Cardiac fibroblast (primary cell): ENCODE data around the gene EPHB3.

Source experiments
- DNase-seq, 2 donors: peaks; one replicate each; pipeline versions ENCODE4 v3.0.0 to v3.0.0-alpha.2; 2010; ENCODE audit warnings: low read depth in 2 of 2
- H3K4me3 ChIP-seq, 2 donors: replicated peaks in 1 of 2; 1 replicate in 1 of 2; 2 replicates in 1 of 2; pipeline ENCODE4 v1.5.1; 2011; ENCODE audit warnings: low read depth in 2 of 2, low read length in 2 of 2, mild to moderate bottlenecking in 2 of 2, moderate library complexity in 1 of 2
- TF ChIP-seq, protein P1 (sequence below): IDR thresholded peaks from one replicate; pipeline ENCODE4 v1.5.1; 2011; ENCODE audit warnings: low read depth, mild to moderate bottlenecking, low read length, inconsistent platforms

EPHB3 gene

DNA sequence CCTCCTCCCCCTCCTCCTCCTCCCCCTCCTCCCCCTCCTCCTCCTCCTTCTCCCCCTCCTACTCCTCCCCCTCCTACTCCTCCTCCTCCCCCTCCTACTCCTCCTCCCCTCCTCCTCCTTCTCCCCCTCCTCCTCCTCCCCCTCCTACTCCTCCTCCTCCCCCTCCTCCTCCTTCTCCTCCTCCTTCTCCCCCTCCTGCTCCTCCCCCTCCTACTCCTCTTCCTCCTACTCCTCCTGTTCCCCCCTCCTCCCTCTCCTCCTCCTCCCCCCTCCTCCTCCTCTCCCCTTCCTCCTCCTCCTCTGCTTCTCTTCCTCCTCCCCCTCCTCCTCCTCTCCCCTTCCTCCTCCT lies 17.1 kb upstream of the EPHB3 start:
- DNase-seq = no peak
- no peak overlapping the region for H3K4me3 ChIP-seq
- TF ChIP-seq, protein P1, sequence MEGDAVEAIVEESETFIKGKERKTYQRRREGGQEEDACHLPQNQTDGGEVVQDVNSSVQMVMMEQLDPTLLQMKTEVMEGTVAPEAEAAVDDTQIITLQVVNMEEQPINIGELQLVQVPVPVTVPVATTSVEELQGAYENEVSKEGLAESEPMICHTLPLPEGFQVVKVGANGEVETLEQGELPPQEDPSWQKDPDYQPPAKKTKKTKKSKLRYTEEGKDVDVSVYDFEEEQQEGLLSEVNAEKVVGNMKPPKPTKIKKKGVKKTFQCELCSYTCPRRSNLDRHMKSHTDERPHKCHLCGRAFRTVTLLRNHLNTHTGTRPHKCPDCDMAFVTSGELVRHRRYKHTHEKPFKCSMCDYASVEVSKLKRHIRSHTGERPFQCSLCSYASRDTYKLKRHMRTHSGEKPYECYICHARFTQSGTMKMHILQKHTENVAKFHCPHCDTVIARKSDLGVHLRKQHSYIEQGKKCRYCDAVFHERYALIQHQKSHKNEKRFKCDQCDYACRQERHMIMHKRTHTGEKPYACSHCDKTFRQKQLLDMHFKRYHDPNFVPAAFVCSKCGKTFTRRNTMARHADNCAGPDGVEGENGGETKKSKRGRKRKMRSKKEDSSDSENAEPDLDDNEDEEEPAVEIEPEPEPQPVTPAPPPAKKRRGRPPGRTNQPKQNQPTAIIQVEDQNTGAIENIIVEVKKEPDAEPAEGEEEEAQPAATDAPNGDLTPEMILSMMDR = no peak

DNA sequence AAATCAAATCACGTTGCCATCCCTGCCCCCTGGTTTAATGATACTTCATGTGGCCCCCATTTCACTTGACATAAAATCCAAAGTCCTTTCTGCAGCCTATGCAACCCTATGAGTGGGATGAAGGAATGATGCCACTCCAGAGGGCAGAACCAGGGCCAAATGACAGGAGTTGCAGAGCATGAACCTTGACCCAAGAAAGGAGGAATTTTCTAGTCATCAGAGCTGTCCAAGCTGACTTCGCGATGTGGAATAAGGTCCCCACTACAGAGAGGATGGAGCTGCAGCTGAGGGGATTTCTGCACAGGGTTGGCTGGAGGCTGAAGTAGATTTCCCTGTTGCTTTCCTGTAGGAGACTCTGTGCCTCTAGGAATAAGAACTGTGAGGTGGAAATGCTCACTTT lies 15.8 kb upstream of the EPHB3 start:
- TF ChIP-seq, protein P1 = no peak
- H3K4me3 ChIP-seq = no peak overlapping the region
- no peak for DNase-seq

DNA sequence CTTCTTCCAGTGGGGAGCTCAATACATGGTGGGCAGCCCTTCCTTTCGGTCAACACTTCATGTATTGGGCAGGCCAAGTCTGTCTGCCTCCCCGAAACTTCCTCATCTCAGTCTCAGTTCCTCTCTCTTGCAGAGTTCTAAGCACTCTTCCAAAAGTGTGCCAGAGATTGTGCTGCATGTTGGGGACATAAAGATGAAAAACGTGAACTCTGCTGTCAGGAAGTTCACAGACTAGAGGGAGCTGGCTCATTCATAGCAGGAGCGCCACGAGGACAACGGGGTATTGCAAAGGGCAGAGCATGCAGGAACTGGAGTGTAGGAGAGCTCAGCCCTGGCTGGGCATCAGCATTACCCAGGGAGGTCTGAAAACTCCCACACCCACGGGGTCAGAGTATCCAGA lies 15.3 kb upstream of the EPHB3 start:
- H3K4me3 ChIP-seq = no peak overlapping the region
- no peak for DNase-seq
- TF ChIP-seq, protein P1 = no peak

DNA sequence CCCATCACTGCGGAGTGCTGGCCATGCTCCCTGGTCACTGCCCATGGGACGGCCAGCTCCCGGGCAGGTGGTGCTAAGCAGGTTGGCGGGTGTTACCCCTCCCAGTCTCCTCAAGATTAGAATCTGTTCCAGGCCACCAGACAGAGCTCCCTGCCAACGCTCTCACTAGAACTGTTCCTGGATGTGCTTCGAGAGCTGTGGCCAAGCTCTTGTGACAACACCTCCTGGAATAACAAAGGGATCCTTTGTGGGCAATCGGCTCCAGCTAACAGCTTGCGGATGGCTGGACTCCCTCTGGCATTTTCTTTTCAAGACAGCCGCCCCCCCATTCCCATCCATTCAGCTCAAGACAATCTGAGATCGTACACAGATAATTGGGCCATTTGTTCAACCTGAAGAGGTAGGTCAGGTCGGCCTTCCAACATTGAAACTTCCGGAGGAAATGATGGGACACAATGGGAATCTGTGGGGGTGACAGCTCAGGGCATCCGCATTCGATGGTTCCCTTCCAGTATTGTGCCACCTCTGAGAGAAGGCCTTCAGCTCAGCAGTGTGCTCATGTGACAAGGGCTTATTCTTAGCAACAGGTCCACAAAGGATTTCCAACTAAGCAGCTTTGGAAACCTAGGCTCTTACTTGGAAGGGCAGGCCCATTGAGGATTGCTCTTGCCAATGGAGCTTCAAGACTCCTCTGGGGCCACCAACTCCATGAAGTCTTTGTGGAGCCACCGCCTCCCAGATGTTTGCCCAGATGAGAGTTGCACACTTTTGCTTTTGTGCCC lies 11.6 kb upstream of the EPHB3 start:
- TF ChIP-seq, protein P1 = no peak
- no peak for DNase-seq

DNA sequence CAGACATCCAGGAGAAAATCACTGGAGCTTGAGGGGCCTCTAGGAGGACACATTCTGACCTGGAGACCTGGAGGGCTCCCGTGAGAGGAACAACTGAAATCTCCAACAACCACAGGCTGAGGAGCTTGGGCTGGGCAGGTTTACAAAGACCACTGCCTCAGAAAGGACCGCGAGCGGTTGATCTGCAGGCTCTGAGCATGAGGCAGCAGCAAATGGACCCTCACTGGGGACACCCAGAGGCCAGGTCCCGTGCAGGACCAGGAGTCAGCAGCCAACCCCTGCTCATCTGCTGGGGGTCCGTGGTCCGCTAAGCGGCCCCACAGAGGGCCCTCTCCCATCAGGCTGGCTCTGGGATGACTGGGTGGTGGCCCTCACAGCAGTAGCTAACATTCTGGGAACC lies 10.5 kb upstream of the EPHB3 start:
- no peak for DNase-seq
- TF ChIP-seq, protein P1 = no peak
- H3K4me3 ChIP-seq = no peak overlapping the region

More for the DNA sequence above, 11.6 kb upstream of the EPHB3 start:
- no peak overlapping the region for H3K4me3 ChIP-seq

DNA sequence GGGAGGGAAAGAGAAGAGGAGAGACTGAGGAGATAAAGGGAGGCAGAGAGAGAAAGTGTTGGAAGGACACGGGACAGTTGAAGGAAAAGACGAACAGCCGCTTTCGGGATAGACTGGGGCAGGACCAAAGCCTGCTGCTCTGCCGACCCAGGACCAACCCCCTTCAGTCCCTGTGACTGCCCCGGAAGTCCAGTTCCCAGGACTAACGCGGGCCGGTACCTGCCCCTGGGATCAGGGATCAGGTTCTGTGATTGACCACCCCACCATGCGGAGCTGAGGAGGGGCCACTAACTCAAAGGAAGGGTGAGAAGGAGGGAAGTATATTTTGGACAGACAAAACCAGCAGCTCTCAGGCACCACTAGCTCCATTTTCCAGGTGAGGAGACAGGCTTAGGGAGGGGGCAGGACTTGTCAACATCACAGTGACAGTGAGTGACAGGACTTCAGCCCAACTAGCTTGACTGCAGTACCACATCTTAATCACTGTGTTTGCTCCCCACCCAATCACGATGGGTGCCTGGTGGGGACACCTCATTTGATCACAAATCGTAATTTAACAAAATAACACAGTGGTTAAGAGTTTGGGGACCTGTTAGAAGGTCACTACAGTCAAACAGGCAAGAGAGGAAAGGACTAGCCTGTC lies 9.8 kb upstream of the EPHB3 start:
- no peak overlapping the region for H3K4me3 ChIP-seq
- DNase-seq = no peak
- TF ChIP-seq, protein P1 = no peak
